Endodermal cell (in vitro differentiated cells): ENCODE measurements around the gene SAMD13. TPM values are rescaled to one million over a fixed set of nuclear protein-coding genes. Genes with fewer than 3 reads are reported as not detected.

ENCODE experiments used
- DNase-seq: peaks from one replicate; pipeline ENCODE4 v3.0.0-alpha.2; 2017
- H3K27ac ChIP-seq: 2 replicates; pipeline ENCODE4 v1.5.1; 2013; ENCODE audit warnings: mild to moderate bottlenecking, low read depth, low read length, moderate library complexity
- H3K27me3 ChIP-seq: 2 replicates; pipeline ENCODE4 v1.6.1; 2013; ENCODE audit warnings: mild to moderate bottlenecking, low read length, moderate library complexity; ENCODE audit not compliant: insufficient read depth, control insufficient read depth, poor library complexity, severe bottlenecking
- H3K36me3 ChIP-seq: 2 replicates; pipeline ENCODE4 v1.7.0; 2013; ENCODE audit warnings: mild to moderate bottlenecking, low read length, moderate library complexity; ENCODE audit not compliant: control insufficient read depth, insufficient read depth
- H3K4me1 ChIP-seq: one replicate; pipeline ENCODE4 v1.7.0; 2013; ENCODE audit warnings: low read length; ENCODE audit not compliant: control insufficient read depth, insufficient read depth
- H3K4me3 ChIP-seq: 2 replicates; pipeline ENCODE4 v1.5.1; 2013; ENCODE audit warnings: mild to moderate bottlenecking, low read length, moderate library complexity
- H3K9ac ChIP-seq: 2 replicates; pipeline ENCODE4 v1.6.1; 2013; ENCODE audit warnings: mild to moderate bottlenecking, low read length, moderate library complexity; ENCODE audit not compliant: poor library complexity, severe bottlenecking; ENCODE audit errors: extremely low read depth
- H3K9me3 ChIP-seq: 2 replicates; pipeline ENCODE4 v1.6.1; 2013; ENCODE audit warnings: mild to moderate bottlenecking, low read length, moderate library complexity; ENCODE audit not compliant: control insufficient read depth
- H3K27ac Mint-ChIP-seq: 2 replicates; pipeline ENCODE4 v1.8.0; 2020; ENCODE audit warnings: mixed read lengths
- H3K27me3 Mint-ChIP-seq: 2 replicates; pipeline ENCODE4 v1.8.0; 2021; ENCODE audit warnings: mild to moderate bottlenecking, mixed read lengths; ENCODE audit not compliant: insufficient read depth
- H3K36me3 Mint-ChIP-seq: 2 replicates; pipeline ENCODE4 v1.8.0; 2020; ENCODE audit warnings: low read depth, mixed read lengths
- H3K4me1 Mint-ChIP-seq: 2 replicates; pipeline ENCODE4 v1.8.0; 2020; ENCODE audit warnings: mixed read lengths
- H3K4me3 Mint-ChIP-seq: 2 replicates; pipeline ENCODE4 v1.8.0; 2020; ENCODE audit warnings: mild to moderate bottlenecking, moderate library complexity, mixed read lengths
- H3K9me3 Mint-ChIP-seq: 2 replicates; pipeline ENCODE4 v1.8.0; 2020; ENCODE audit warnings: mild to moderate bottlenecking, mixed read lengths
- WGBS, 2 experiments: methylation state at CpG; one replicate each; pipeline versions ENCODE4 v1.1.5 to v1.1.7; 2013; ENCODE audit warnings: missing lambda C conversion rate in 2 of 2, mixed read lengths in 1 of 2; ENCODE audit not compliant: insufficient coverage in 1 of 2, insufficient read length in 1 of 2; 5-methylcytosine and 5-hydroxymethylcytosine counted together
- total RNA-seq, 2 donors: library from RNA; stranded (reverse); fragmentation: NEBNext Ultra II Directional in 1 of 2; extraction: Animal tissue kit (Norgen Biotek cat#: 25700) in 1 of 2; gene quantifications; 2 replicates in 1 of 2; 3 replicates in 1 of 2; pipeline ENCODE4 v1.2.1, GENCODE V29; 2021
- TF ChIP-seq, protein P1 (sequence below): fragments of 200-600 bp; sonication (generic); conservative IDR thresholded peaks from 2 replicates; pipeline ENCODE4 v1.5.0; 2021; ENCODE audit warnings: antibody characterized with exemption, mild to moderate bottlenecking

Gene SAMD13
- total RNA-seq, 2 donors from 2014 or later, result 1.8 to 2.5 TPM

GRCh38 chr1:84291882-84292655, 9.4 kb upstream of the SAMD13 start:
- Histone ChIP-seq H3K4me3 (no peak overlapping the region), H3K27me3 (no peaks in the 10 kb centered on the region), H3K9me3 (peaks cover 37% of the 10 kb centered on the region), H3K36me3 (no peaks in the 10 kb centered on the region), H3K27ac (no peak overlapping the region), H3K4me1 (no peaks in the 10 kb centered on the region), H3K9ac (no peak overlapping the region)
- no peaks in the 10 kb centered on the region for H3K27me3 Mint-ChIP-seq
- H3K9me3 Mint-ChIP-seq, result peaks cover 34% of the 10 kb centered on the region
- no peak for DNase-seq
- 77 to 85% methylated on average over 4 to 5 of the region's 5 CpGs for WGBS, 2 experiments
- no peak overlapping the region for H3K27ac Mint-ChIP-seq
- H3K4me1 Mint-ChIP-seq, result no peaks in the 10 kb centered on the region
- peaks cover 3% of the 10 kb centered on the region for H3K36me3 Mint-ChIP-seq
- TF ChIP-seq, protein P1, sequence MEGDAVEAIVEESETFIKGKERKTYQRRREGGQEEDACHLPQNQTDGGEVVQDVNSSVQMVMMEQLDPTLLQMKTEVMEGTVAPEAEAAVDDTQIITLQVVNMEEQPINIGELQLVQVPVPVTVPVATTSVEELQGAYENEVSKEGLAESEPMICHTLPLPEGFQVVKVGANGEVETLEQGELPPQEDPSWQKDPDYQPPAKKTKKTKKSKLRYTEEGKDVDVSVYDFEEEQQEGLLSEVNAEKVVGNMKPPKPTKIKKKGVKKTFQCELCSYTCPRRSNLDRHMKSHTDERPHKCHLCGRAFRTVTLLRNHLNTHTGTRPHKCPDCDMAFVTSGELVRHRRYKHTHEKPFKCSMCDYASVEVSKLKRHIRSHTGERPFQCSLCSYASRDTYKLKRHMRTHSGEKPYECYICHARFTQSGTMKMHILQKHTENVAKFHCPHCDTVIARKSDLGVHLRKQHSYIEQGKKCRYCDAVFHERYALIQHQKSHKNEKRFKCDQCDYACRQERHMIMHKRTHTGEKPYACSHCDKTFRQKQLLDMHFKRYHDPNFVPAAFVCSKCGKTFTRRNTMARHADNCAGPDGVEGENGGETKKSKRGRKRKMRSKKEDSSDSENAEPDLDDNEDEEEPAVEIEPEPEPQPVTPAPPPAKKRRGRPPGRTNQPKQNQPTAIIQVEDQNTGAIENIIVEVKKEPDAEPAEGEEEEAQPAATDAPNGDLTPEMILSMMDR, result no peak
- no peak overlapping the region for H3K4me3 Mint-ChIP-seq

- Mint-ChIP-seq H3K4me1 (no peaks in the 10 kb centered on the region), H3K4me3 (no peak overlapping the region), H3K27ac (no peak overlapping the region), H3K9me3 (peaks cover 20% of the 10 kb centered on the region), H3K27me3 (no peaks in the 10 kb centered on the region), H3K36me3 (no peaks in the 10 kb centered on the region)
- TF ChIP-seq, protein P1, result no peak
- 91 to 100% methylated on average over 1 to 2 of the region's 2 CpGs for WGBS, 2 experiments
- no peak overlapping the region for H3K4me3 ChIP-seq
- no peak overlapping the region for H3K9ac ChIP-seq
- no peaks in the 10 kb centered on the region for H3K36me3 ChIP-seq
- H3K27me3 ChIP-seq, result no peaks in the 10 kb centered on the region
- no peaks in the 10 kb centered on the region for H3K4me1 ChIP-seq
- peaks cover 21% of the 10 kb centered on the region for H3K9me3 ChIP-seq
- DNase-seq, result no peak
- H3K27ac ChIP-seq, result no peak overlapping the region
Observed at GRCh38 chr1:84293766-84294165, 7.7 kb upstream of the SAMD13 start.

- no peak overlapping the region for H3K4me3 ChIP-seq
- no peaks in the 10 kb centered on the region for H3K36me3 Mint-ChIP-seq
- 93 to 100% methylated on average over 2 to 3 of the region's 3 CpGs for WGBS, 2 experiments
- no peaks in the 10 kb centered on the region for H3K36me3 ChIP-seq
- no peak overlapping the region for H3K9ac ChIP-seq
- peaks cover 12% of the 10 kb centered on the region for H3K9me3 ChIP-seq
- H3K27me3 Mint-ChIP-seq, result peaks cover under 1% of the 10 kb centered on the region
- H3K4me1 ChIP-seq, result no peaks in the 10 kb centered on the region
- H3K27ac ChIP-seq, result no peak overlapping the region
- TF ChIP-seq, protein P1, result no peak
- peaks cover 11% of the 10 kb centered on the region for H3K9me3 Mint-ChIP-seq
- H3K4me1 Mint-ChIP-seq, result peaks cover 3% of the 10 kb centered on the region
- no peak overlapping the region for H3K4me3 Mint-ChIP-seq
- no peaks in the 10 kb centered on the region for H3K27me3 ChIP-seq
- H3K27ac Mint-ChIP-seq, result no peak overlapping the region
- DNase-seq, result no peak
Observed at GRCh38 chr1:84294751-84295150, 6.8 kb upstream of the SAMD13 start.
